Amniotic epithelial cell (primary cell): Measurements from ENCODE around the gene BPHL.
A peak's percentile ranks its signal among the peaks of the same experiment; 100 is the strongest.
"Not testable (repeated sequence)": the region's sequence is repeated elsewhere in the genome, so short reads cannot be mapped to it uniquely, and the experiment has no call there.

ENCODE experiments used
- DNase-seq: peaks from one replicate; pipeline ENCODE4 v3.0.0-alpha.2; 2010; ENCODE audit warnings: low read depth

Gene BPHL

DNA sequence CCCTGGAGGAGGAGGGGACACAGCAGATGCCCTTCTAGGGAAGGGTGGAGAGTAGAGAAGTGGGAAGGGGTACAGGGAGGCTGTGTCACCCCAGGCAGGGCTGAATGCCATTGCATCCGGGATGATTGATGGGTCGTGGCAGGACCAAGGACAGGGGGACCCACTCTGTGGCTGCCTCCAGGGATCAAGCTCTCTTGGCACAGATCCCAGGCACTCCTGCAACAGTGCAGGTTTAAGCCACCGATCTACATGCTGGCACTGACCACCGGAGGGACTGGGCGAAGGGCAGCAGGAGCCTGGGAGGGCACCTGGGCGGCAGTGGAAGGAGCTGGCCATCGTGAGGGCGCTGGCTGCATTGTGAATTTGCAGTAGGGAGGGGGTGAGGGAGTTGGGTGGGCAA lies 61.4 kb downstream of the BPHL start:
- DNase-seq: not testable (repeated sequence)

DNA sequence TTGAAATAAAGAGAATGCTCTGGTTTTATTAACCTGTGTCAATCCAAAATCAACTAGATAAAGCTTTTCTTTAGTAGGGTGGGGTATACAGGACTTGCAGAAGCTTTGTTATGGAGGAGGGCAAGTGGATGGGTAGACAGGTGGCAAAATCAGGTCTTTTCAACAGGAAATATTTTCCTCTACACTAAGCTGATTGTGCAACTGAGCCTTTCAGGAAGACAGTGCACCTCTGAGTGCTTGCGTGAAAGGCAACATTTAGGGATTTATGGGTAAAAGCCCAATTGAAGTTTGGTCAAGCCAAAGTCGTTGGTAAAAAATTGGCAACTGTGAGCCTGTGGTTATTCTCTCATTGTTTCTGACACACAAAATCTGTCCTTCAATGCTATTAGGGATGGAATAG lies 62.6 kb downstream of the BPHL start:
- no peak for DNase-seq

DNA sequence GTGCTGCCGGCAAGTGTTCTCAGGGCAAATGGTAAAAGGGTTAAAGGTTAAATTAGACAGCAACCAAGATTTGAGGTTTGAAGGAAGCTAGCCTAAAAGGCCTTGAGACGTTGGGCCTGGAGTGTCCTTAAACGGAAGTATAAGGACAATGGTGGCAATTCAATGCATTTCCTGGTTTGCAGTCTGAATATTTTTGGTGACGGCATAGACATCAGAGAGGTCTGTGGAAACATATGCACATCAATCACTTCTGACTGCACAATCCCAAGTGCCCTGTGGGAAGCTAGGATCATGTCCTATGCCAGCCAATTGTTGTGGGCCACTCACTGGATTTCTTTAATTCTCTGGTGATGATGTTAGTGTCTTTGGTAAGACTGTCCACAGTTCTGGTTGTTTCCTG lies 64.6 kb downstream of the BPHL start:
- DNase-seq: no peak

DNA sequence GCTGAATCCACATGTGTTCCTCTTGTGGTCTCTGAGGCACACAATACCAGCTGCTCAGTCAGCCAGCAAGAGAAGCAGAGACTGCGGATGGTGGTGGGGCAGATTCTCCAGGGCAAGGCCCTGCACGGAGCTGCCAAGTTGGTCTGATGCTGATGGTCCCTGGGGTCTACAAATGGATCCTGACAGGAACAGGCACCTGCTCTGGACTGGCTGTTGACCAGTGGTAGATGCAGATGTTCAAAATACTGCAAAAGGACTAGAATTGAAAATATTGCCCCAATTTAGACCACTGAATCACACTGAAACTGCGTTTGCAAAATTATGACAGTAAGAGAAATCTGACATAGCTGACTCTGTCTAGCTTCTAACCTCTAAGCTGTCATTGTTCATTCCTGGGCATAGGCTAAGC lies 68.5 kb downstream of the BPHL start:
- no peak for DNase-seq

DNA sequence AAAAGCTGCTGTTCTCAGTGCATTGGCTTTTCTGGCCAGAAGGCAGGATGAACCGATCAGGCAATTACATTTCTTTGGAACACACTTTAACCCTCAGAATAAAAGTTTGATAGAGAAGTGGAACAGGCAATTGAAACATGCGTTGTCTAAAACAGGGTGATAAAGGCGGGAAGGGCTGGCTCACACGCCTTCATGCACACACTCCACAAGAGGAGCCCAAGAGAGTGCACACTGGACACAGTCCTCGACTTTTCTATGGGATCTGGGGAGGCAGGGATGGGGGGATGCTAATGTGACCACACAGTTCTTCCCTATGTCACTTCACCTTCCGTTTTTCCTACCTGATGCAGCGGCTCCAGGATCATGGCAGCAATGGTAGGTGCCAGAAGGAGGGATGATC lies 69.8 kb downstream of the BPHL start:
- no peak for DNase-seq

DNA sequence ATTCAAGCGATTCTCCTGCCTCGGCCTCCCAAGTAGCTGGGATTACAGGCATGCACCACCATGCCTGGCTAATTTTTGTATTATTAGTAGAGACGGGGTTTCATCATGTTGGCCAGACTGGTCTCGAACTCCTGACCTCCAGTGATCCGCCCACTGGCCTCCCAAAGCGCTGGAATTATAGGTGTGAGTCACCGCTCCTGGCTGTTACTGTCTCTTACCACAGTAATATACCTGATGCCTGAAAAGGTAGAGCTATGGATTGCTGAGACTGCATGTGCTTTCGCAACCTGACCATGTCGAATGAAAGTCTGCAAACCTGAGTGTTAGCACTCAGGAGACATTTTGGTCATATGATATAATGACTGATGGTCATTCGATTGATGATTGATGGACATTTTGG lies 70.7 kb downstream of the BPHL start:
- peak; percentile 32 for DNase-seq

DNA sequence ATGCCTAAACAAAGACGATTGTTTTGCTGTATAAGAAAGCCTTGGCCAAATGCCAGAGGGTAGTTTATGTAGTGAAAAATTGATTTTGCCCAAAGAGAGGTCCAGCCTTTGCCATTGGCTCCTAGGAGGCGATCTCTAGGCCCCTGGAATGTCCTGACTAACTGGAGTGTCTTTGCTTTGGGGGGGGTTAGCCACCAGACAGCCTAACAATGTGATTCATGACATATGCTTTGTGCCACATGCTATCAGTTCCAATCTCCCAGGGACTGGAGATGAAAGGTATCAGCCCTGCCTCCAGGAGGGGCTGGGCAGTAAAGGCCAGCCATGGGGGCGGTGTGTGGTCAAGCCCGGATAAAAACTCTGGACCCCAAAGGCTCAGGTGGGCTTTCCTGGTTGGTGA lies 71.5 kb downstream of the BPHL start:
- DNase-seq: no peak

DNA sequence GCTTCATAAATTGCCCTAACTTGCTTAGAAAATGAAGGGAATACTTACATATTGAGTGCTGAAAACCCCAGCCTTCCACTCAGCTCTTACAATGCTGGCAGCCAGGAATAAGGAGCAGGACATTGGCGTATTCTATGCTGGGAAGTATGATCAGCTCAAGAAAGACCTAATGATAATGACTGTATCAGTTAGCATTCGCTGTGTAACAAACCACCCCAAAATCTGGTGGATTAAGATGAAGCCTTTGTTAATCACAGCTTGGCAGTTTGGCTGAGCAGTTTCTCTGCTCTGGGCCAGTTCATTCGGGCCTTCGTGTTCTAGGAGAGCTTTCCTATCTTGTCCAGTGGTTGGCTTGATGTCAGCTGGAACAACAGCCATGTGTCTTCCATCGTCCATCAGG lies 72.3 kb downstream of the BPHL start:
- DNase-seq: no peak

DNA sequence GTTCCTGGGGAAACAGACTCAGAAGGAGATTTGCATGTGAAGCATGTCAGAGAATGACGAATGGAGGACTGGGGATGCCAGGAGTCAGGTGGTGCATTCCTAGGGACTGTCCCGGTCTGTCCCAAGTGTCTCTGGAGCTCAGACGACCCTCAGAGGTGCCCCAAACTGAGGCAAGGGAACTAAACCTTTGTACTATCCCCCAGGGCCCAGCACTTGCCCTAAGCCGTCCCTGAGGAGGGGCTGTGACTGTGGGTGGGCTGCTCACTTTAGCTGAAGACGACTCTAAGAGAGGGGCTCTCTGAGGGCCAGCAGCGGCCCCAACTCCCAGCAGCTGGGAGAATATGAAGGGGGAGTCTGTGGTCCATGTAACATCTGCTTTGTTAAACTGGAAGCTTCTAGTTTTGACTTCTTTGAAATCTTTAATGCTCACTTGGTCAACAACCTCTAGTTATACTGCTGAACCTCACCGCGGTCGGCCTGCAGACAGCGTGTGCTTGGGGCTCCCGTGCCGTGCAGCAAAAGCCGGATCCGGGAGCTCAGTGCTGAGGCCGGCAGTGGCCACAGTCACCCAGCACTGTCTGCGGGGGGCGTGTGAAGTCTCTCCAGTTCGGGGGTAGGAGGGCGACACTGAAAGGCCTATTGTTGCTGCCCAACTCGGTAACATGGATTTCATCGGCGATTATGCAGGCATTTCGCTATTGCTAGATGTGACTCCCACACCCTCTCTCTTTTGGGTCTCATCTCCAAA lies 74.8 kb downstream of the BPHL start:
- no peak for DNase-seq

DNA sequence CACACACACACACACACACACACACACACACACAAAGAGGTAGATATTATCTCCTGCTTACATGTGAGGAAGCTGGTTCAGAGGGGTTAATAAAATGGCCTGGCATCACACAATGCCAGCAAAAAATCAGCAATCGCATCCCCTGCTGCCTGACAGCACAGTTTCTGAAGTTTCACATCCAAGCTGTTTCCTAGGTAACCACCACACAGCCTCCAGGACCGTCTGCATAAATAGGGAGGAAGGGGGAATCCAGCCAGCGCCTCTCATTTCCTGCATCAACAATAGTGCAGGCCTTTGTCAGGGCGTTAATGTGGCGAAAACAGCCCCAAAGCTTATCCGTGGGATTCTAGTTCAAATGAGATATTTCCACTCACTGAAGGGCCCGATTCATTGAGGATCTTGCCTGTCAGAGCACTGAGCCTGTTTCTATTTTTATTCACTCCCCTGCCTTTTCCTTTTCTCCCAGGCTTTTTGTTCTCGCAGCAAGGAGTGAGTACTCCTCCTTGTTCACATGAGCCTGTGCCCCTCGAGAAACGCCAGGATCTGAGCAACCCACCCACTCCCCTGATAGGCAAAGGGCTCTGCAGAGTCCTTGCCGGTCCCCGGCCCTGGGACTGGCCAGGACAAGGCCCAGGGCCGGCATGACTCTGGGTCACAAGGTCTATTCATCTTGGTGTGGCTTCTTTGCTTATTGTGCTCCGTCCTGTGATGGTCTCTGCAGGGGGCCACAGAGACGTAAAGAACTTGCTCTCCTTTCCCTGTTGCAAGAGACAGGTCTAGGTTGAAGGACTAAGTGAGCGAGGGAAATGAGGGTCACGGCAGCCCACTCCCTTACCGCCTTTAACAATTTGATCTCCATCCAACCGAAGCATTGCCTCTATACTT lies 76.3 kb downstream of the BPHL start:
- peak; percentile 21 for DNase-seq

DNA sequence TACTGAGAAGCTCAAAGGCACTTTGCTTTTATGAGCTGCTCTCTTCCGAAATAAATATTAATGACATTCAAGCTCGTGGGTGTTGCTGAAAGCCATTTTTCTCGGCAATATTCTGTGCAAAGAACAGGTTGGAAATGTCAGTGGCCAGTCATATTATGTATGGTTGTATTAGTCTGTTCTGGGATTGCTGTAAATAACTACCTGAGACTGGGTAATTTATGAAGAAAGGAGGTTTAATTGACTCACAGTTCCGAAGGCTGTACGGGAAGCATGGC lies 76.8 kb downstream of the BPHL start:
- DNase-seq: no peak

DNA sequence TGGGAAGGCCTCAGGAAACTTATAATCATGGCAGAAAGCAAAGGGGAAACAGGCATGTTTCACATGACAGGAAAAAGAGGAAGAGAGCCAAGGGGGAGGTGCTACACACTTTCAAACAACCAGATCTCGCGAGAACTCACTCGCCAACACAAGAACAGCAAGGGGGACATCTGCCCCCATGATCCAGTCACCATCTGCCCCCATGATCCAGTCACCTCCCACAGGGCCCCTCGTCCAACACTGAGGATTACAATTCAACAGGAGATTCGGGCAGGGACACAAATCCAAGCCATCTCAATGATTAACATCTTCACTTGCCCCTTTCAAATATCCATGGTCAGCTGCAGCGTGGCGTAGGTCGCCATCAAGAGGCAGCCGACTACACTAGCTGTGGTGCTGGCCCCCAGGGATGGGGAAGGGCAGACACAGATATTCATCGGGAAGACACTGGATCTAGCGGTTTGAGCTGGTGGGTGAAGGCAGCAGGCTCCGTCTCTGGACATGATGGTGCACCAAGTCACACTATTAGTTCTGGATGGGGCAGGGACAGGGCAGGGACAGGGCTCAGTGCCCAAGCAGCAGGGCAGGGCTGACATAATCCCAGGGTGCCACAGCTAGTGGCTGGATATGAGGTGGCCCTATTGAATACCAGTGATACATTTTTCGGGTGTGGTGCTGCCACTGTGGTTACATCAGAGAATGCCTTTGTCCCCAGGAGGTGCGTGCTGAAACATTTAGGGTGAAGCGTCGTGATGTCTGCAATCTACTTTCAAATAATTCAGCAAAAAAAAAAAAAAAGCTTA lies 77.4 kb downstream of the BPHL start:
- no peak for DNase-seq

DNA sequence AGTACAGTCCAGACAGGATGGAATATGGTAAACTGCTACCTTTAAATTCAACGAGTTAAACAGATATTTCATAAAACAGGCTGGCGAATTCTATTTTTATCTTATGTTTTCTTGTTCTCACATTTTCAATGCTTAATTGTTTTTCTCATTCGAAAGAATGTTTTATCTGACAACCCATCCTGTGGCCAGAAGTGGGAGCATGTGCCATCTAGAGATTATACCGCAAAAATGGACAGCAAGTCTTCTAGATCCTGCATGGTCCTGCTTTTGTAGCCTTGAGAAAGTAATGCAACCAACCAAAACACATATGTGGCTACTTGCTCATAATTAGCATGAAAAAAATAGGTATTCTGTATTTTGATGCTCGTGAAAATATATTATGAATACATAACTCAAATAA lies 78.3 kb downstream of the BPHL start:
- no peak for DNase-seq

DNA sequence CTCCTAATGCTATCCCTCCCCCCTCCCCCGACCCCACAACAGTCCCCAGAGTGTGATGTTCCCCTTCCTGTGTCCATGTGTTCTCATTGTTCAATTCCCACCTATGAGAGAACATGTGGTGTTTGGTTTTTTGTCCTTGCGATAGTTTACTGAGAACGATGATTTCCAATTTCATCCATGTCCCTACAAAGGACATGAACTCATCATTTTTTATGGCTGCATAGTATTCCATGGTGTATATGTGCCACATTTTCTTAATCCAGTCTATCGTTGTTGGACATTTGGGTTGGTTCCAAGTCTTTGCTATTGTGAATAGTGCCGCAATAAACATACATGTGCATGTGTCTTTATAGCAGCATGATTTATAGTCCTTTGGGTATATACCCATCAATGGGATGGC lies 79.2 kb downstream of the BPHL start:
- not testable (repeated sequence) for DNase-seq

DNA sequence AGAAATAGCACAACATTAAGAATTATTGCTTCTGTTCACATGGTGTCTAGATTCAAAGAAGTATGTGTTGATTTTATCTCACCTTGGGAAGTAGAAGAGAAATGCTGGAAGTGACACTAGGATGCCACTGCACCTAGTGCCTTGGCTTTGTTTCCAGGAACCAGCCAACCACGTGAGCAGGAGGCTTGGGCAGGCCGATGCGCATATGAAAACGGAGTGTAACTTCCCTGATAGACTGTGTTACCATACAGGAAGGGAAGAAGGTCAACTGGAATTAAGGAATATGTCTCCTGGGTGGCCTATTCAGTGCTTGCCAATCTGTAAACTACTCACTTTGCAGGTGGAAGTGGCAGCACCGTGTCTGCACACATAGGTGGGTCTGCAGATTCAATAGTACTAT lies 80.9 kb downstream of the BPHL start:
- no peak for DNase-seq

DNA sequence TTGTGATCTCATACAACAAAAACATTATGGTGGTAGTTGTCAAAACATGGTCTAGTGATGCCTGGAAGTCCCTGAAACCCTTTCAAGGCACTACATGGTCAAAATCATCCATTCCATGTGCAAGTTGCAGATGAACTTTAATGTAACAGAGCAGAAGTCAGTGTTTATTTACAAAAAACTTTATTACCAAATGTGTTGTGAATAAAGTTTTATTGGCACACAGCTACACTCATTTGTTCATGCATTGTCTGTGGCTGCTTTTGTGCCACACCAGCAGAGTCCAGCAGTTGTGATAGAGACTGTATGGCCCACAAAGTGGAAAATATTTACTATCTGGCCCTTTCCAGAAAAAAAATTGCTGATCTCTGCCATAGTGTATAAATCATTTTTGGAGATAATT lies 82.2 kb downstream of the BPHL start:
- no peak for DNase-seq

DNA sequence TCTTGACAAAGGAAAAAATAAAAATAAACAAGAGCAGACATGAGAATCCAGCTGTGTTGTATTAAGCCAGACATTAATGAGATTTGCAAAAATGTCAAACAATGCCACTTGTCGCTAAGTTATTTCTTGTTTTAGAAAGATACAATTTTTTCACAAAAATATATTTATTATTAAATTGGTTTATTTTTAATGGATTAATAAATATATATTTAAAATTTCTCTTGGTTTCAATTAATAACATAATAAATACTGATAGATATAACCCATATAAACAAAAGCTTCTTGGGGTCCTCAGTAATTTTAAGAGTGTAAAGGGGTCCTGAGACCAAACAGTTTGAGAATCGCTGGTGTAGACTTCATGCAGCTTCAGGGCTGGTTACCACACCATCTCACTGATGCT lies 82.9 kb downstream of the BPHL start:
- DNase-seq: no peak
